GM12891 (cell line): ENCODE measurements around the gene BTRC.
"Not testable (repeated sequence)": the region's sequence is repeated elsewhere in the genome, so short reads cannot be mapped to it uniquely, and the experiment has no call there.

Experiments
- DNase-seq: peaks from one replicate; pipeline ENCODE4 v3.0.0; 2011; ENCODE audit warnings: low spot score; ENCODE audit not compliant: insufficient read length
- FAIRE-seq: peaks from 2 replicates; lab custom pipeline; 2011; peaks lifted over from hg19 to GRCh38; lab: Jason Lieb, UNC
- PAX5 ChIP-seq: IDR thresholded peaks from 2 replicates; pipeline ENCODE4 v1.6.1; 2011; ENCODE audit warnings: low read length, moderate library complexity, mild to moderate bottlenecking; ENCODE audit not compliant: insufficient read depth, severe bottlenecking
- POLR2A ChIP-seq: IDR thresholded peaks from 2 replicates; pipeline ENCODE4 v1.6.1; 2011; ENCODE audit warnings: low read depth, low read length, control low read depth
- POLR2AphosphoS5 ChIP-seq: IDR thresholded peaks from 2 replicates; pipeline ENCODE4 v1.6.1; 2011; ENCODE audit warnings: low read depth, low read length, control low read depth
- POU2F2 ChIP-seq: IDR thresholded peaks from 2 replicates; pipeline ENCODE4 v1.6.1; 2011; ENCODE audit warnings: low read depth, mild to moderate bottlenecking, control low read depth, low read length, moderate library complexity
- SPI1 ChIP-seq: IDR thresholded peaks from 2 replicates; pipeline ENCODE4 v1.6.1; 2011; ENCODE audit warnings: low read depth, low read length, control low read depth
- TAF1 ChIP-seq: IDR thresholded peaks from 2 replicates; pipeline ENCODE4 v1.6.1; 2011; ENCODE audit warnings: low read depth, low read length, control low read depth

Gene BTRC

DNA sequence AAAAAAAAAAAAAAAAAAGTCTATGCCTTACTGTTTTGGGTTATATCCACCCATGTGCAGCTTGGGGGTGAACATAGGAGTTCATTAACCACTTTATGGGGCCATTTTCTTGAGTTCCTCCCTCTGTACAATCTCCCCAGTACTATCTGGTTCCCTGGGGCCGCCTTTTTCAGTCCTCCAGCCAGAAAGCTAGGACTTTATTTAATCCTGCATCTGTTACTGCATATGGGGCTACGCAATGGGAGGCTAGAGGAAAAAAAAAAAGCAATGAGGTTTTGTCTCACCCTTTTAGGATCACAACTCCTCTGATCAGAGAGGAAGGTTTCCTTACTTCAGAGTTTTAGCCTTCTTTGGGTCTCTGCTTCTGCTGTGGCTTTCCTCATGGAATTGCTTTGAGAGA lies 51.0 kb downstream of the BTRC start:
- TF ChIP-seq POLR2AphosphoS5 (no peak), SPI1 (no peak), POU2F2 (no peak), POLR2A (no peak), PAX5 (no peak), TAF1 (no peak)
- DNase-seq = no peak
- FAIRE-seq = no peak

- DNase-seq (no peak), FAIRE-seq (no peak)
- no peak for TF ChIP-seq POLR2A
- TF ChIP-seq PAX5 = no peak
- TF ChIP-seq SPI1 = no peak
- TF ChIP-seq POLR2AphosphoS5 = no peak
- TF ChIP-seq TAF1 = no peak
- TF ChIP-seq POU2F2 = no peak
These were observed 57.6 kb downstream of the BTRC start for GRCh38 chr10:101411598-101411997.

DNA sequence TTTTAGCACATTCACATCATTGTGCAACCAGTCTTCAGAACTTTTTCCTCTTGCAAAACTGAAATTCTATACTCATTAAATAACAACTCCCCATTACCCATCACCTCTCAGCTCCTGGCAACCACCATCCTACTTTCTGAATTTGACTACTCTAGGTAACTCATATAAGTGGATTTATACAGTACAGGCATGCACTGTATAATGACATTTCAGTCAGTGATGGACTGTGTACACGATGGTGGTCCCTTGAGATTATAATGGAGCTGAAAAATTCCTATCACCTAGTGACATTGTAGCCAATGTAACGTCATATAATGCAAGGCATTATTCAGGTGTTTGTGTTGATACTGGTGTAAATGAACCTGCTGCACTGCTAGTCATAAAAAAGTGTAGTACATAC lies 60.1 kb downstream of the BTRC start:
- DNase-seq = no peak
- FAIRE-seq = peak; percentile 26
- no peak for TF ChIP-seq SPI1
- no peak for TF ChIP-seq POLR2A
- no peak for TF ChIP-seq POLR2AphosphoS5
- no peak for TF ChIP-seq POU2F2

DNA sequence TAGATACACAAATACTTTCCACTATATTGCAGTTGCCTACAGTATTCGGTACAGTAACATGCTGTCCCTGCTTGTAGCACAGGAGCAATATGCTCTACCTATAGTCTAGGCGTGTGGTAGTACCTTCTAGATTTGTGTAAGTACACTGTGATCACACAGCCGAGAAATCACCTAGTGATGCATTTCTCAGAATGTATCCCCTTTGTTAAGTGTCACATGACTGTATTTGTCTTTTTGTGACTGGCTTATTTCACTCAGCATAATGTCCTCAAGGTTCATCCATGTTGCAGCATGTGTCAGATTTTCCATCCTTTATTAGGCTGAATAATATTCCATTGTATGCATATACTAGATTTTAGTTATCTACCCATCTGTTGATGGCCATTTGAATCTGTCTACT lies 61.9 kb downstream of the BTRC start:
- DNase-seq (no peak), FAIRE-seq (peak; percentile 5)
- TF ChIP-seq TAF1 (no peak), POLR2AphosphoS5 (no peak), POLR2A (no peak)

GRCh38 chr10:101421967-101422366 lies 68.0 kb downstream of the BTRC start:
- DNase-seq, FAIRE-seq: not testable (repeated sequence)

DNA sequence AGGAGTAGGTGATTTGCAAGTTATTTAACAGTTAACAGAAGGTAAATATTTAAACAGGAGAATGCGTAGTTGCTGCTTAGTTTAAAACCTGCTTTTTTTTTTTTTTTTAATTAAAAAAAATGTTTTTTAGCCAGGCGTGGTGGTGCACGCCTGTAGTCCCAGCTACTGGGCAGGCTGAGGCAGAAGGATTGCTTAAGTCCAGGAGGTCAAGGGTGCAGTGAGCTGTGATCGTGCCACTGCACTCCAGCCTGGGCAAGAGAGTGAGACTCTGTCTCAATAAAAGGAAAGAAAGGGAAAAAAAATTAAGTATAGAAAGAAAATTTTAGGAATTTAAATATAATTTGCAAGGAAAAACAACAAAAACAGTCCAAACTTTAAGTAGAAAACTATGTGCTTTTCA lies 71.6 kb downstream of the BTRC start:
- DNase-seq = no peak
- no peak for FAIRE-seq
- TF ChIP-seq POLR2A = no peak
- TF ChIP-seq SPI1 = no peak
- no peak for TF ChIP-seq PAX5
- TF ChIP-seq TAF1 = no peak
- TF ChIP-seq POLR2AphosphoS5 = no peak
- no peak for TF ChIP-seq POU2F2

DNA sequence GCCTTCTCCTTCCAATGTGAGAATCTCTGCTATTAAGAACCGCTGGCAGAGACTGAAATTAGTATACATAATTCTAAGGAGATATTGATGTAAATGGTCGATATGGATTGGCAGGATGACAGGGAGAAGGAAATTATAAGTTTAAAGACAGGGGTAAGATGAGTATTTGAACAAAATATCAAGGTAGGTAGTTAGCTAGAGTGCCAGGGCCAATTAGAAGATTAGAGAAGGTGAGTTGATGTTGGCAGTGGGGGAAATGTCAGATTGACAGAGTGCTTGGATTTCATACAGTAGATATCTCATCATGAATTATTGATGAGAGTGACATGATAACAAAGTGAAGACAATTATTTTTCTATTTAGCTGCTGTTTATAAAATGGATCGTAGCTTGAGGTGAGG lies 74.1 kb downstream of the BTRC start:
- DNase-seq = no peak
- no peak for TF ChIP-seq PAX5
- no peak for TF ChIP-seq POLR2AphosphoS5
- peak; percentile 9 for FAIRE-seq

GRCh38 chr10:101429423-101429822 lies 75.5 kb downstream of the BTRC start:
- FAIRE-seq (no peak), DNase-seq (no peak)
- TF ChIP-seq SPI1 (no peak), PAX5 (no peak), POLR2AphosphoS5 (no peak), TAF1 (no peak)

- TF ChIP-seq PAX5 = no peak
- TF ChIP-seq POU2F2 = no peak
- no peak for TF ChIP-seq SPI1
- no peak for TF ChIP-seq TAF1
- DNase-seq = no peak
- no peak for FAIRE-seq
These were observed 82.3 kb downstream of the BTRC start for GRCh38 chr10:101436302-101436701.

GRCh38 chr10:101438881-101439391 lies 85.0 kb downstream of the BTRC start:
- DNase-seq (no peak), FAIRE-seq (no peak)
- TF ChIP-seq POLR2A = no peak
- no peak for TF ChIP-seq POLR2AphosphoS5
- TF ChIP-seq TAF1 = no peak
- no peak for TF ChIP-seq POU2F2
- TF ChIP-seq SPI1 = no peak
- no peak for TF ChIP-seq PAX5

- no peak for TF ChIP-seq POLR2AphosphoS5
- TF ChIP-seq POU2F2 = no peak
- no peak for TF ChIP-seq TAF1
- no peak for TF ChIP-seq SPI1
- no peak for TF ChIP-seq PAX5
- TF ChIP-seq POLR2A = no peak
- FAIRE-seq = peak; percentile 92
These were observed 87.8 kb downstream of the BTRC start for GRCh38 chr10:101441541-101442455.

More at GRCh38 chr10:101441541-101442455, 87.8 kb downstream of the BTRC start:
- peak; percentile 14 for DNase-seq
